ENCODE measurements around the gene GRIA3.

DNA sequence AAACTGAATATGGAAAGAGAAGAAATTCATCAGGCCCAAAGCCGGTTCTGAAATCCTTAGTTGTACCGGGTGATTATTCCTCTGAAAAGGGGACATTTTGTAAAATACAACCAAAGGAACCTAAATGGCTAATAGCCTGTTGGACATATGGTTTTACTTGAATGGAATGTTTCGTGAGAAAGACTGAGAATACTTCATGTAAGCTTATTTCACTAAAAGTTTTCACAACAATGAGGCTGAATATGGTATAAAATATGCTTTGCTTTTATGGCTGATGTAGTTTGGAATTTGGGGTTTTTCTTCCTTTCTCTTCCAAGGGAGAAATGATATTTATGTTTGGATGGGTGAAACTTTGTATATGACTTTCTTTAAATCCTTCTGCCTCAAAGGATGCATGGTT, 2.7 kb downstream of the GRIA3 start:
- TF ChIP-seq EZH2 (IDR thresholded peaks at IDR 0.05), result no peak
- TF ChIP-seq, protein P1, sequence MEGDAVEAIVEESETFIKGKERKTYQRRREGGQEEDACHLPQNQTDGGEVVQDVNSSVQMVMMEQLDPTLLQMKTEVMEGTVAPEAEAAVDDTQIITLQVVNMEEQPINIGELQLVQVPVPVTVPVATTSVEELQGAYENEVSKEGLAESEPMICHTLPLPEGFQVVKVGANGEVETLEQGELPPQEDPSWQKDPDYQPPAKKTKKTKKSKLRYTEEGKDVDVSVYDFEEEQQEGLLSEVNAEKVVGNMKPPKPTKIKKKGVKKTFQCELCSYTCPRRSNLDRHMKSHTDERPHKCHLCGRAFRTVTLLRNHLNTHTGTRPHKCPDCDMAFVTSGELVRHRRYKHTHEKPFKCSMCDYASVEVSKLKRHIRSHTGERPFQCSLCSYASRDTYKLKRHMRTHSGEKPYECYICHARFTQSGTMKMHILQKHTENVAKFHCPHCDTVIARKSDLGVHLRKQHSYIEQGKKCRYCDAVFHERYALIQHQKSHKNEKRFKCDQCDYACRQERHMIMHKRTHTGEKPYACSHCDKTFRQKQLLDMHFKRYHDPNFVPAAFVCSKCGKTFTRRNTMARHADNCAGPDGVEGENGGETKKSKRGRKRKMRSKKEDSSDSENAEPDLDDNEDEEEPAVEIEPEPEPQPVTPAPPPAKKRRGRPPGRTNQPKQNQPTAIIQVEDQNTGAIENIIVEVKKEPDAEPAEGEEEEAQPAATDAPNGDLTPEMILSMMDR (IDR thresholded peaks at IDR 0.05), result no peak
- TF ChIP-seq EZH2phosphoT487 (IDR thresholded peaks at IDR 0.05), result no peak

All from neural progenitor cell (in vitro differentiated cells).